ENCODE measurements around the gene SLC39A5. TPM values are rescaled to one million over a fixed set of nuclear protein-coding genes. Genes with fewer than 3 reads are reported as not detected.
A peak's percentile ranks its signal among the peaks of the same experiment; 100 is the strongest.

Gene SLC39A5
- total and polyA plus RNA-seq, 8 donors = 108 to 615 (median 263) TPM

- Histone ChIP-seq H3K36me3 (no peaks in the 10 kb centered on the region), H3K27me3 (no peaks in the 10 kb centered on the region), H3K27ac (peak overlapping the region; percentile 66 to 71 (median 70)), H3K4me3 (peak overlapping the region; percentile 16 to 56 (median 44)), H3K9me3 (no peaks in the 10 kb centered on the region), H3K4me1 (peaks cover 0 to 20% (median 9%) of the 10 kb centered on the region in 3 donors)
- no peak for FAIRE-seq
- TF ChIP-seq, protein P1, sequence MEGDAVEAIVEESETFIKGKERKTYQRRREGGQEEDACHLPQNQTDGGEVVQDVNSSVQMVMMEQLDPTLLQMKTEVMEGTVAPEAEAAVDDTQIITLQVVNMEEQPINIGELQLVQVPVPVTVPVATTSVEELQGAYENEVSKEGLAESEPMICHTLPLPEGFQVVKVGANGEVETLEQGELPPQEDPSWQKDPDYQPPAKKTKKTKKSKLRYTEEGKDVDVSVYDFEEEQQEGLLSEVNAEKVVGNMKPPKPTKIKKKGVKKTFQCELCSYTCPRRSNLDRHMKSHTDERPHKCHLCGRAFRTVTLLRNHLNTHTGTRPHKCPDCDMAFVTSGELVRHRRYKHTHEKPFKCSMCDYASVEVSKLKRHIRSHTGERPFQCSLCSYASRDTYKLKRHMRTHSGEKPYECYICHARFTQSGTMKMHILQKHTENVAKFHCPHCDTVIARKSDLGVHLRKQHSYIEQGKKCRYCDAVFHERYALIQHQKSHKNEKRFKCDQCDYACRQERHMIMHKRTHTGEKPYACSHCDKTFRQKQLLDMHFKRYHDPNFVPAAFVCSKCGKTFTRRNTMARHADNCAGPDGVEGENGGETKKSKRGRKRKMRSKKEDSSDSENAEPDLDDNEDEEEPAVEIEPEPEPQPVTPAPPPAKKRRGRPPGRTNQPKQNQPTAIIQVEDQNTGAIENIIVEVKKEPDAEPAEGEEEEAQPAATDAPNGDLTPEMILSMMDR (IDR thresholded peaks at IDR 0.05) = no peak
- intact Hi-C loops (cut with DNase I) = no loop called here
- peak; percentile 7 to 22 (median 15) for ATAC-seq
- 26 to 37% methylated on average over 10 to 11 of the region's 11 CpGs for WGBS, 2 donors
- DNase-seq = peak in 1 of 6 donors; percentile 31
These were observed 1.3 kb downstream of the SLC39A5 start for GRCh38 chr12:56231184-56231582.

DNA sequence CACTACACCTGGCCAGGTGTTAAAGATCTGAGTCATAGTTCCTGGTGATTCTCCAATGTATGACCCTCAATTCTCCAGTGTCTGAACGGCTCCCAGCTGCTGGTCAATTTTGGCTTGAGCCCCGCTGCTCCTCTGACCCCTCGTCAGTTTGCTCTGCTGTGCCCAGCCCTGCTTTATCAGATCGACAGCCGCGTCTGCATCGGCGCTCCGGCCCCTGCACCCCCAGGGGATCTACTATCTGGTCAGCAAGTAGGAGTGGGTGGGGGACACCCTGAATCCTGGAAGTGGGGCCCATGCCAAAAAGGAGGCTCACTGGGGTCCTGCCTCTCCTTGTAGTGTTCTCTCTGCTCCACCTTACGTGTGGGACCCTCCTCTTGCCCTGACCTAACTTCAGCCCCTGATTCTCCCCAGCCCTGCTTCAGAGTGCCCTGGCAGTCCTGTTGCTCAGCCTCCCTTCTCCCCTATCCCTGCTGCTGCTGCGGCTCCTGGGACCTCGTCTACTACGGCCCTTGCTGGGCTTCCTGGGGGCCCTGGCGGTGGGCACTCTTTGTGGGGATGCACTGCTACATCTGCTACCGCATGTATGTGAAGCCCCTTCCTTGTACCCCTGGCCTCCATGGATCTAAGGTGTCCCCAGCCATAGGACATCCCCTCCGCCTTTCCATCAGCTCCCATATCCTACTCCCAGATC is 5.0 kb downstream of the SLC39A5 start:
- H3K4me1 ChIP-seq = peaks cover 0 to 15% (median 3%) of the 10 kb centered on the region in 3 donors
- intact Hi-C loops (cut with DNase I) = no loop called here
- no peak overlapping the region for H3K4me3 ChIP-seq
- H3K27ac ChIP-seq = peak overlapping the region; percentile 22 to 51 (median 32)
- DNase-seq (peak in 2 of 6 donors; percentile 59 to 61), ATAC-seq (peak in 1 of 4 donors; percentile 18), FAIRE-seq (no peak)
- TF ChIP-seq, protein P1 (IDR thresholded peaks at IDR 0.05) = no peak
- H3K36me3 ChIP-seq = no peaks in the 10 kb centered on the region
- WGBS, 2 donors = 42 to 51% methylated on average over 16 of the region's 16 CpGs
- no peaks in the 10 kb centered on the region for H3K9me3 ChIP-seq
- H3K27me3 ChIP-seq = no peaks in the 10 kb centered on the region

GRCh38 chr12:56236091-56236490 is 6.2 kb downstream of the SLC39A5 start:
- TF ChIP-seq, protein P1 (IDR thresholded peaks at IDR 0.05) = no peak
- no peaks in the 10 kb centered on the region for H3K9me3 ChIP-seq
- peak; percentile 36 to 65 (median 63) for ATAC-seq
- 59 to 61% methylated on average over 6 of the region's 6 CpGs for WGBS, 2 donors
- DNase-seq = peak in 4 of 6 donors; percentile 47 to 85 (median 73)
- no peak for FAIRE-seq
- H3K27ac ChIP-seq = no peak overlapping the region
- H3K4me1 ChIP-seq = peaks cover 0 to 11% (median 3%) of the 10 kb centered on the region in 3 donors
- intact Hi-C loops (cut with DNase I) = no loop called here
- H3K36me3 ChIP-seq = no peaks in the 10 kb centered on the region
- no peak overlapping the region for H3K4me3 ChIP-seq
- no peaks in the 10 kb centered on the region for H3K27me3 ChIP-seq

DNA sequence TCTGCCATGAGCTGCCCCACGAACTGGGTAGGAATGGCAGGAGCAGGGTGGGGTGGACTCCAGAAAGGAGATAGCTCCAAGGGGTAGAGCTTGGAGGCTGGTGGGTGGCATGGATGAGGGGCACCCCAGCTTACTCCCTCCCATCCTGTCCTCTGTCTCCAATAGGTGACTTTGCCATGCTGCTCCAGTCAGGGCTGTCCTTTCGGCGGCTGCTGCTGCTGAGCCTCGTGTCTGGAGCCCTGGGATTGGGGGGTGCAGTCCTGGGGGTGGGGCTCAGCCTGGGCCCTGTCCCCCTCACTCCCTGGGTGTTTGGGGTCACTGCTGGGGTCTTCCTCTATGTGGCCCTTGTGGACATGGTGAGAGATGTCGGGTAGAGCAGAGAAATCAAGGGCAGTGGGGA is 7.1 kb downstream of the SLC39A5 start:
- DNase-seq (no peak), ATAC-seq (no peak)
- intact Hi-C loops (cut with DNase I) = no loop called here

More for the DNA sequence above, 7.1 kb downstream of the SLC39A5 start:
- no peak overlapping the region for H3K27ac ChIP-seq
- H3K4me1 ChIP-seq = peaks cover 0 to 11% (median 3%) of the 10 kb centered on the region in 3 donors
- H3K36me3 ChIP-seq = no peaks in the 10 kb centered on the region
- no peak for FAIRE-seq
- WGBS, 2 donors = 65 to 66% methylated on average over 4 to 5 of the region's 5 CpGs
- no peaks in the 10 kb centered on the region for H3K9me3 ChIP-seq
- H3K27me3 ChIP-seq = no peaks in the 10 kb centered on the region
- no peak overlapping the region for H3K4me3 ChIP-seq
- TF ChIP-seq, protein P1 (IDR thresholded peaks at IDR 0.05) = no peak
